Activated CD4-positive, alpha-beta T cell treated with anti-CD3 and anti-CD28 coated beads, Interleukin-2, amount 10 ng/mL, durations not matched to agents 24 days and 14 days (primary cell): ENCODE results near the gene MARCHF2. TPM values are rescaled to one million over a fixed set of nuclear protein-coding genes. Genes with fewer than 3 reads are reported as not detected.

Experiments
- total RNA-seq: library from RNA; stranded (reverse); gene quantifications from 2 replicates; pipeline ENCODE4 v1.2.3, GENCODE V29; 2022

MARCHF2 gene
- total RNA-seq, 1 donor from 2014 or later, result 7.9 TPM

Other genes with a start within 250 kb of the MARCHF2 start
- 30.3 and 30.6 TPM in 2 replicates for gene CERS4, start 203.9 kb upstream of the MARCHF2 start, total RNA-seq
- gene CD320, start 104.9 kb upstream of the MARCHF2 start, total RNA-seq, result 110 and 113 TPM in 2 replicates
- gene NDUFA7, start 91.9 kb upstream of the MARCHF2 start, total RNA-seq, result 52.9 and 54.3 TPM in 2 replicates
- 2,054 and 2,121 TPM in 2 replicates for gene RPS28, start 91.8 kb upstream of the MARCHF2 start, total RNA-seq
- gene KANK3, start 70.0 kb upstream of the MARCHF2 start, total RNA-seq, result 0.85 and 1.5 TPM in 2 replicates
- gene ANGPTL4, start 49.1 kb upstream of the MARCHF2 start, total RNA-seq, result 4.0 and 4.1 TPM in 2 replicates
- gene RAB11B, start 22.9 kb upstream of the MARCHF2 start, total RNA-seq, result 69.4 and 74.0 TPM in 2 replicates
- gene HNRNPM, start 31.7 kb downstream of the MARCHF2 start, total RNA-seq, result 349 and 352 TPM in 2 replicates
- 0.33 and 0.38 TPM in 2 replicates for gene PRAM1, start 89.3 kb downstream of the MARCHF2 start, total RNA-seq
- gene ZNF414, start 100.9 kb downstream of the MARCHF2 start, total RNA-seq, result 18.1 and 25.6 TPM in 2 replicates
- 33.0 and 37.9 TPM in 2 replicates for gene MYO1F, start 164.1 kb downstream of the MARCHF2 start, total RNA-seq
- 2.4 and 2.5 TPM in 2 replicates for gene ADAMTS10, start 197.4 kb downstream of the MARCHF2 start, total RNA-seq
- gene NFILZ, start 217.3 kb downstream of the MARCHF2 start, total RNA-seq, result not detected in 2 replicates